ENCODE data around the gene TMEM252.

TMEM252 gene

GRCh38 chr9:68540712-68541535, at the start of gene TMEM252:
Gene TMEM252, minus strand, starts transcription at chr9:68540883. Its CDS starts 69 bp downstream, at chr9:68540814.
- peaks cover 4% of the 10 kb centered on the region for H3K27me3 Mint-ChIP-seq
- no peak within 1 kb of the TSS for H3K27ac Mint-ChIP-seq
- no peaks in the 10 kb centered on the region for H3K36me3 Mint-ChIP-seq (ENCODE audit: low read depth)
- no peaks in the 10 kb centered on the region for H3K9me3 Mint-ChIP-seq
- peaks cover 9% of the 10 kb centered on the region for H3K4me1 Mint-ChIP-seq (ENCODE audit: low read depth)
- no peak within 1 kb of the TSS for H3K4me3 Mint-ChIP-seq

GRCh38 chr9:68585034-68585761, 44.5 kb upstream of the TMEM252 start:
- H3K27me3 Mint-ChIP-seq: peaks cover 3% of the 10 kb centered on the region

GRCh38 chr9:68584189-68585033, 43.7 kb upstream of the TMEM252 start:
- Mint-ChIP-seq H3K27ac (peak overlapping the region; percentile 16), H3K9me3 (no peaks in the 10 kb centered on the region), H3K27me3 (peaks cover 3% of the 10 kb centered on the region), H3K4me3 (no peak overlapping the region), H3K4me1 (ENCODE audit: low read depth) (peaks cover 9% of the 10 kb centered on the region), H3K36me3 (ENCODE audit: low read depth) (no peaks in the 10 kb centered on the region)

More at GRCh38 chr9:68585034-68585761, 44.5 kb upstream of the TMEM252 start:
- Mint-ChIP-seq H3K4me1 (ENCODE audit: low read depth) (peaks cover 9% of the 10 kb centered on the region), H3K27ac (no peak overlapping the region), H3K36me3 (ENCODE audit: low read depth) (no peaks in the 10 kb centered on the region), H3K9me3 (no peaks in the 10 kb centered on the region), H3K4me3 (no peak overlapping the region)

GRCh38 chr9:68581696-68582095, 41.0 kb upstream of the TMEM252 start:
- no peaks in the 10 kb centered on the region for H3K36me3 Mint-ChIP-seq (ENCODE audit: low read depth)
- no peak overlapping the region for H3K4me3 Mint-ChIP-seq
- H3K27ac Mint-ChIP-seq: no peak overlapping the region
- H3K9me3 Mint-ChIP-seq: no peaks in the 10 kb centered on the region
- peaks cover 3% of the 10 kb centered on the region for H3K27me3 Mint-ChIP-seq
- peaks cover 12% of the 10 kb centered on the region for H3K4me1 Mint-ChIP-seq (ENCODE audit: low read depth)

GRCh38 chr9:68577774-68578591, 37.3 kb upstream of the TMEM252 start:
- Mint-ChIP-seq H3K9me3 (no peaks in the 10 kb centered on the region), H3K4me3 (no peak overlapping the region), H3K4me1 (ENCODE audit: low read depth) (peaks cover 3% of the 10 kb centered on the region), H3K27me3 (peaks cover 1% of the 10 kb centered on the region), H3K36me3 (ENCODE audit: low read depth) (no peaks in the 10 kb centered on the region), H3K27ac (no peak overlapping the region)

- no peaks in the 10 kb centered on the region for H3K36me3 Mint-ChIP-seq (ENCODE audit: low read depth)
- H3K27ac Mint-ChIP-seq: no peak overlapping the region
These were observed 35.1 kb upstream of the TMEM252 start for GRCh38 chr9:68575817-68576216.

GRCh38 chr9:68574150-68574549, 33.5 kb upstream of the TMEM252 start:
- no peaks in the 10 kb centered on the region for H3K36me3 Mint-ChIP-seq (ENCODE audit: low read depth)
- peaks cover 3% of the 10 kb centered on the region for H3K4me1 Mint-ChIP-seq (ENCODE audit: low read depth)
- H3K27ac Mint-ChIP-seq: no peak overlapping the region
- H3K4me3 Mint-ChIP-seq: no peak overlapping the region
- no peaks in the 10 kb centered on the region for H3K9me3 Mint-ChIP-seq
- H3K27me3 Mint-ChIP-seq: peaks cover 5% of the 10 kb centered on the region

More at GRCh38 chr9:68575817-68576216, 35.1 kb upstream of the TMEM252 start:
- Mint-ChIP-seq H3K9me3 (no peaks in the 10 kb centered on the region), H3K4me3 (no peak overlapping the region), H3K27me3 (peaks cover 5% of the 10 kb centered on the region), H3K4me1 (ENCODE audit: low read depth) (peaks cover 3% of the 10 kb centered on the region)

- H3K9me3 Mint-ChIP-seq: no peaks in the 10 kb centered on the region
- H3K27ac Mint-ChIP-seq: no peak overlapping the region
- no peaks in the 10 kb centered on the region for H3K4me1 Mint-ChIP-seq (ENCODE audit: low read depth)
- H3K4me3 Mint-ChIP-seq: no peak overlapping the region
- H3K27me3 Mint-ChIP-seq: peaks cover 19% of the 10 kb centered on the region
- no peaks in the 10 kb centered on the region for H3K36me3 Mint-ChIP-seq (ENCODE audit: low read depth)
These were observed 26.9 kb upstream of the TMEM252 start for GRCh38 chr9:68567565-68567964.

GRCh38 chr9:68562461-68562860, 21.8 kb upstream of the TMEM252 start:
- Mint-ChIP-seq H3K4me1 (ENCODE audit: low read depth) (peaks cover 16% of the 10 kb centered on the region), H3K9me3 (no peaks in the 10 kb centered on the region), H3K27ac (no peak overlapping the region), H3K27me3 (peaks cover 27% of the 10 kb centered on the region), H3K36me3 (ENCODE audit: low read depth) (no peaks in the 10 kb centered on the region), H3K4me3 (no peak overlapping the region)

GRCh38 chr9:68560071-68560844, 19.6 kb upstream of the TMEM252 start:
- Mint-ChIP-seq H3K4me1 (ENCODE audit: low read depth) (peaks cover 16% of the 10 kb centered on the region), H3K36me3 (ENCODE audit: low read depth) (no peaks in the 10 kb centered on the region), H3K27ac (no peak overlapping the region), H3K9me3 (no peaks in the 10 kb centered on the region), H3K4me3 (no peak overlapping the region), H3K27me3 (peaks cover 29% of the 10 kb centered on the region)

GRCh38 chr9:68558545-68558944, 17.9 kb upstream of the TMEM252 start:
- Mint-ChIP-seq H3K4me3 (no peak overlapping the region), H3K9me3 (no peaks in the 10 kb centered on the region), H3K36me3 (ENCODE audit: low read depth) (no peaks in the 10 kb centered on the region), H3K27ac (no peak overlapping the region), H3K27me3 (peaks cover 32% of the 10 kb centered on the region), H3K4me1 (ENCODE audit: low read depth) (peaks cover 16% of the 10 kb centered on the region)

GRCh38 chr9:68555437-68556150, 14.9 kb upstream of the TMEM252 start:
- H3K36me3 Mint-ChIP-seq (ENCODE audit: low read depth): no peaks in the 10 kb centered on the region
- H3K4me1 Mint-ChIP-seq (ENCODE audit: low read depth): peaks cover 10% of the 10 kb centered on the region
- H3K9me3 Mint-ChIP-seq: no peaks in the 10 kb centered on the region
- peaks cover 16% of the 10 kb centered on the region for H3K27me3 Mint-ChIP-seq
- no peak overlapping the region for H3K27ac Mint-ChIP-seq
- H3K4me3 Mint-ChIP-seq: no peak overlapping the region

All from stimulated activated naive CD8-positive, alpha-beta T cell treated with anti-CD3 and anti-CD28 coated beads, Interleukin-15, Interleukin-2, amounts not matched to agents 100 ng/mL and 50 ng/mL, for 24 hours (primary cell).